Measurements from ENCODE around the gene SLC25A11.
"Not testable (repeated sequence)": the region's sequence is repeated elsewhere in the genome, so short reads cannot be mapped to it uniquely, and the experiment has no call there.

SLC25A11 gene

DNA sequence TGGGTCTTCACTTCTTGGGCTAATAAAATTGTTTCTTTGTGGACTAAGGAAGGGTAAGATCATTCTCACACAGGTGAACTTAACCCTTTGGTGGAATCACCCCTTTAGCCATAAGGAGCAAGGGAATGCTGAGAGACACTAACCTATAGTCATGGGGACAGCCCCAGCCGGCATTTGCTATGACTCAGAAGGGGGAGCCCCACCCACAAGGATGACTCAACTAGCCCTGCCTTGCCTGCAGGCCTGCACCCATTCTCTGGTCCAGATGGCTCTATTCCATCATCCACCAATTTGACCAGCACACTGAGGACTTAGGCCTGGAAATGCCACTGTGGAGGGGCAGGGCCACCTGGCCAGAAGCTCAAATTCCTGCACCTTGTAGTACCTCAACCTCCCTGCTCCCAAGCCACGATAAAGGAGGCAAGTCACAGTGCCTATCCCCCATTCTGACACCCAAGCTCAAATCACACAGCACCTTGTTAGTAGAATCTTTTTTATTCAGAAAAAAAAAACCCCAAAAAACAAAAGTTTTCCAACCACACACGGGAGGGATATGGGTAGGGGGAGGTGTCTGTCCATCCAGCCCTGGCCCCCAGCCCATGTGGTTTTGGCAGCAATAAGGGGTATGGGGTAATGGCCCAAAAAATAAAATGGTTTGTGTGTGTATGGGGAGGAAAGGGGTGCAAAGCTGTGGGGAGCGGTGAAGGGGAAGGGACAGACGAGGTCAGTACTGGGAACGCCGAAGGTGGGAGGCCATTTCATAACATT lies 5.5 kb upstream of the SLC25A11 start:
- peak; percentile 91 to 93 for DNase-seq

- peak; percentile 69 to 71 for DNase-seq
These were observed 4.8 kb upstream of the SLC25A11 start for GRCh38 chr17:4944554-4945175.

- peak; percentile 53 to 70 for DNase-seq
These were observed 4.3 kb upstream of the SLC25A11 start for GRCh38 chr17:4944163-4944553.

GRCh38 chr17:4942760-4943508 lies 3.1 kb upstream of the SLC25A11 start:
- DNase-seq = no peak

DNA sequence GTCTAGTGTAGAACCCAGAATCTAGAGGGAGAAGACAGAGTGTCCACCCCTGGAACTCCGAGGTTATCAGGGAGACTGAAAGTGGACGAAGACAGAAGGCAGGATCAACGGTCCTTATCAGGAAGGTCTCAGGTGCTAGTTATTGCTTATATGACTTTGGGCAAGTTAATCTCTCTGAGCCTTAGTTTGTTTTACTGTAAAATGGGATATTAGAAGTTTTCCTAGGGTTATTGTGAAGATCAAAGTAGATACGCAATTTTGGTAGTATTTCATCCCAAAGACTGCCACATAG lies 1.4 kb upstream of the SLC25A11 start:
- DNase-seq = no peak

DNA sequence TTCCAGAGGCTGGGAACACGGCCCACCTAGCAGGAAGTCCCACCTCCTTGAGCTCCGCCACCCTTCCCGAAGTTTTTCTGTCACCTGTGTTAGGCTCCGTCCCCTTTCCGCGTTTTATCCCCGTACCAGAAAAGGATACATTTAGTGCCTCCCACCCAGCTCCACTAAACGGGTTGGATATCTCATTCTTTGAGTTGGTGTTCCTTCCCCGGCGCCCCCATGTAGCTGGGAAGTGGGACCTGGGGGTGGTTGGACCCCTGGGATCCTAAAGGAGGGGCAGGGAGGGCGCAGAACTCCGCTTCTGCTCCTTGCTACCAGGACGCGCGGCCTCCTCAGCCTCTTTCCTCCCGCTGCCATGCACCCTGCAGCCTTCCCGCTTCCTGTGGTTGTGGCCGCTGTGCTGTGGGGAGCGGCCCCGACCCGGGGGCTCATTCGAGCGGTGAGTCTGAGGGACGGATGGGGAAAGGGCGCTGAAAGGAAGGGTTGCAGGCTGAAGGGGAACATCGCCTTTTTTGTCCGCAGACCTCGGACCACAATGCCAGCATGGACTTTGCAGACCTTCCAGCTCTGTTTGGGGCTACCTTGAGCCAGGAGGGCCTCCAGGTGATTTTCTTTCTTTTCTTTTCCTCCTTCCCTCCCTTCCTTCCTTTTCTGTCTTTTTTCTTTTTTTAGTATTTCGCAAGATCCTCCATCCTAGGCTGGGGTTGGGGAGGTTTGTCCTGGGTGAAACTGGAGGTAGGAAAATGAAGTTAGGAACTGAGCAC lies 891 bp upstream of the SLC25A11 start:
- DNase-seq = peak; percentile 70

- no peak for DNase-seq
These were observed 375 bp downstream of the SLC25A11 start for GRCh38 chr17:4939546-4939795.

GRCh38 chr17:4938688-4939545 lies 929 bp downstream of the SLC25A11 start:
- DNase-seq = peak; percentile 48 to 53

GRCh38 chr17:4938069-4938491 lies 1.8 kb downstream of the SLC25A11 start:
- no peak for DNase-seq

GRCh38 chr17:4937553-4937952 lies 2.3 kb downstream of the SLC25A11 start:
- DNase-seq = no peak

DNA sequence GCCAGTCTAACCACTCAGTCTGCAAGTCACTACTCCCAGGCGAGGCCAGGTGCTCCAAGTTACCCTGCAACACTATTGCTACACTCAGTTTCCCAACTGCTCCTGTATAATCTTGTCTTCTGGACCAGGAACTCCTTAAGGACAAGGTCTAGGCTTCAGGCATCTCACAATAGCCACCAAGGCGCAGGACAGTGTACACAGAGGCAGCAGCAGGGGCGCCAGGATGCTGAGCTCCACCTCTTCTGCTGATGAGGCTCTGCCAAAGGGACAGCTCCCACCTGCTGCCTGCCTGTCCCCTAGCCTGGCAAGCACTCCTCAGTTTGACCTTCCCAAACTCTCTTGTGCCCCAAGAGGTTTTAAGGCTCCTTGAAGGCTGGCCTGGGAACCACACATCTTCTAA lies 3.4 kb downstream of the SLC25A11 start:
- no peak for DNase-seq

- no peak for DNase-seq
These were observed 4.2 kb downstream of the SLC25A11 start for GRCh38 chr17:4935650-4936049.

DNA sequence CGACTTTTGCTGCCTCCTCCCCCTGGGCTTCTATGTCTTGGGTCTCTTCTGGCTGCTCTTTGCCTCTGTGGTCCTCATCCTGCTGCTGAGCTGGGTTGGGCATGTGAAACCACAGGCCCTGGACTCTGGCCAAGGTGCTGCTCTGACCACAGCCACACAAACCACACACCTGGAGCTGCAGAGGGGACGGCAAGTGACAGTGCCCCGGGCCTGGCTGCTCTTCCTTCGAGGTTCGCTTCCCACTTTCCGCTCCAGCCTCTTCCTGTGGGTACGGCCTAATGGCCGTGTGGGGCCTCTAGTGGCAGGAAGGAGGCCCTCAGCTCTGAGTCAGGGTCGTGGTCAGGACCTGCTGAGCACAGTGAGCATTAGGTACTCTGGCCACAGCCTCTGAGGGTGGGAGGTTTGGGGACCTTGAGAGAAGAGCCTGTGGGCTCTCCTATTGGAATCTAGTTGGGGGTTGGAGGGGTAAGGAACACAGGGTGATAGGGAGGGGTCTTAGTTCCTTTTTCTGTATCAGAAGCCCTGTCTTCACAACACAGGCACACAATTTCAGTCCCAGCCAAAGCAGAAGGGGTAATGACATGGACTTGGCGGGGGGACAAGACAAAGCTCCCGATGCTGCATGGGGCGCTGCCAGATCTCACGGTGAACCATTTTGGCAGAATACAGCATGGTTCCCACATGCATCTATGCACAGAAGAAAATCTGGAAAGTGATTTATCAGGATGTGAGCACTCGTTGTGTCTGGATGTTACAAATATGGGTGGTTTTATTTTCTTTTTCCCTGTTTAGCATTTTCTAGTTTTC lies 5.5 kb downstream of the SLC25A11 start:
- peak; percentile 29 to 39 for DNase-seq

GRCh38 chr17:4933646-4934045 lies 6.2 kb downstream of the SLC25A11 start:
- no peak for DNase-seq

- DNase-seq = no peak
These were observed 7.1 kb downstream of the SLC25A11 start for GRCh38 chr17:4932756-4933155.

- no peak for DNase-seq
These were observed 7.9 kb downstream of the SLC25A11 start, which contains the start of gene GP1BA for GRCh38 chr17:4931963-4932362. TSS of gene GP1BA (plus strand) at chr17:4932277. CDS start at chr17:4932605, 328 bp downstream.

- no peak for DNase-seq
These were observed 11.0 kb downstream of the SLC25A11 start for GRCh38 chr17:4928881-4929280.

DNA sequence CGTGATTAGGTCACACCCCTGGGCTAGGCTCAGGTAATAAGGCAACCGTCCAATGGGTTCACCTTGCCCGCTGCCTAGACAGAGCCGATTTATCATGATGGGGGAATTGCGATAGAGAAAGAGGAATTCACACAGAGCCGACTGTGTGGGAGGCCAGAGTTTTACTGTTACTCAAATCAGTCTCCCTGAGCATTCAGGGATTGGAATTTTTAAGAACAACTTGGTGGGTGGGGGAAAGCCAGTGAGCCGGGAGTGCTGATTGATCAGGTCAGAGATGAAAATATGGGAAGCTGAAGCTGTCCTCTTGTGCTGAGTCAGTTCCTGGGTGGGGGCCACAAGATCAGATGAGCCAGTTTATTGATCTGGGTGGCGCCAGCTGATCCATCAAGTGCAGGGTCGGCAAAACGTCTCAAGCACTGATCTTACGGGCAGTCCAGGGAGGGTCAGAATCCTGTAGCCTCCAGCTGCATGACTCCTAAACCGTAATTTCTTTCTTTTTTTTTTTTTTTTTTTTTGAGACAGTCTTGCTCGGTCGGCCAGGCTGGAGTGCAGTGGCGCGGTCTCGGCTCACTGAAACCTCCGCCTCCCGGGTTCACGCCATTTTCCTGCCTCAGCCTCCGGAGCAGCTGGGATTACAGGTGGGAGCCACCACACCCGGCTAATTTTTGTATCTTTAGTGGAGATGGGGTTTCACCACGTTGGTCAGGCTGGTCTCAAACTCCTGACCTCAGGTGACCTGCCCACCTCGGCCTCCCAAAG lies 13.1 kb downstream of the SLC25A11 start:
- not testable (repeated sequence) for DNase-seq

DNA sequence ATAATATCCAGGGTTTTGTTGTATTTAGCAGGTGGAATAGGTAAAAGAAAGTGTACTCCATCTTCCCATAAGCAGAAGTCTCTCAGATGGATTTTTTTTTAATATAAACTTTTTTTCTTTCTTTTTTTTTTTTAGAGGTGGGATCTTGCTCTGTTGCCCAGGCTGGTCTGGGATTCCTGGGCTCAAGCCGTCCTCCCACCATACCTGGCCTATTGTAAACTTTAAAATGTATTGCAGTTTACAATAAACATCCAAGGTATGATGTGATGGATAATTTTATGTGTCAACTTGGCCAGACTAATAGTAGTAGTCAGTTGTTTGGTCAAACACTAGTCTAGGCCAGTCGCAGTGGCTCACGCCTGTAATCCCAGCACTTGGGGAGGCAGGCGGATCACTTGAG lies 18.5 kb downstream of the SLC25A11 start:
- DNase-seq = no peak

GRCh38 chr17:4920351-4921048 lies 19.3 kb downstream of the SLC25A11 start:
- no peak for DNase-seq

Measured in activated T-cell treated with anti-CD3 and anti-CD28 coated beads, Interleukin-2, amount 50 U/mL, for 48 hours (primary cell).